Measurements from ENCODE around the gene CPAMD8. TPM values are rescaled to one million over a fixed set of nuclear protein-coding genes. Genes with fewer than 3 reads are reported as not detected.

CPAMD8 gene
- total RNA-seq, 1 experiment from 2014 or later = 3.9 TPM

DNA sequence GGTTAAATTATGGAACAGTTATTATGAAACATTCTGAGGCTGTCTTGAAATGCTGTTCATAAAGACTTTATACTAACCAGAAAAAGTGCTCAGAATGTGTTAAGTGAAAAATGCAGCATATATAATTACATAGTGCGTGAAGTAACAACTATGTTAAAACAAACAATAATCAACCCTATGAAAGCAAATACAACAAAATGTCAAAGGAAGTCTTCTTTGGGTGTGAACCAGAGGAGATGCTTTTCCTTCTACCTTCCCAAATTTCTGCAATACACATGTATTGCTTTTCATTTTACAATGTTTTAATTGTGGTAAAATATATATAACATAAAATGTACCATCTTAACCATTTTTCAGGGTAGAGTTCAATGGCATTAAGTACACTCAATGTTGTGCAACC is 92.1 kb downstream of the CPAMD8 start:
- intact Hi-C loops (cut with micrococcal nuclease) = no loop called here
- no TSS peak for BruUV-seq (replicated peaks)

DNA sequence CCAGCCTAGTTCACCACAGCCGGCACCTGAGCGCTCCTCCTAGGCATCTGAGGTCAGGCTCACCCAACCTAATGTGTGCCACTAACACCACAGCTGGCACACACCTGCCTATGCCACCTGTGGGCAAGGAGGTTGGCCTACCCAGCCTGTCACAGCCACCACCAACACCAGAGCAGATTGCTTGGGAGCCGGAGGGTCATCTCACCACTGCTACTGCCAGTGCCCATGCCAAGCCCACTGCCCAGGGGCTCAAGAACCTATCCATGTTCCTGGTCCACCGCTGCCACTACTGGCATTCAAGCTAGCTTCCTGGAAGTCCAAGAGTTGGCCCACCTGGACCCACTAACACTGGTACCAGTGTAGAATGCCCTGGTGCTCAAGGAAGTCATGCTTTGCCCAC is 95.3 kb downstream of the CPAMD8 start:
- ChIA-PET CTCF (no interaction called here), POLR2A (ENCODE audit: unreplicated experiment) (no interaction called here)
- no peaks in the 10 kb centered on the region for H3K9me2 ChIP-seq (replicated peaks; ENCODE audit: low read length)
- intact Hi-C loops (cut with micrococcal nuclease) = no loop called here
- H4K20me1 ChIP-seq (ENCODE audit: low read length) = no peaks in the 10 kb centered on the region
- H3K79me2 ChIP-seq (ENCODE audit: low read length) = no peaks in the 10 kb centered on the region
- TF ChIP-seq EZH2phosphoT487 (IDR thresholded peaks at IDR 0.05; ENCODE audit: borderline replicate concordance, low read length) = no peak
- TF ChIP-seq, protein P1, sequence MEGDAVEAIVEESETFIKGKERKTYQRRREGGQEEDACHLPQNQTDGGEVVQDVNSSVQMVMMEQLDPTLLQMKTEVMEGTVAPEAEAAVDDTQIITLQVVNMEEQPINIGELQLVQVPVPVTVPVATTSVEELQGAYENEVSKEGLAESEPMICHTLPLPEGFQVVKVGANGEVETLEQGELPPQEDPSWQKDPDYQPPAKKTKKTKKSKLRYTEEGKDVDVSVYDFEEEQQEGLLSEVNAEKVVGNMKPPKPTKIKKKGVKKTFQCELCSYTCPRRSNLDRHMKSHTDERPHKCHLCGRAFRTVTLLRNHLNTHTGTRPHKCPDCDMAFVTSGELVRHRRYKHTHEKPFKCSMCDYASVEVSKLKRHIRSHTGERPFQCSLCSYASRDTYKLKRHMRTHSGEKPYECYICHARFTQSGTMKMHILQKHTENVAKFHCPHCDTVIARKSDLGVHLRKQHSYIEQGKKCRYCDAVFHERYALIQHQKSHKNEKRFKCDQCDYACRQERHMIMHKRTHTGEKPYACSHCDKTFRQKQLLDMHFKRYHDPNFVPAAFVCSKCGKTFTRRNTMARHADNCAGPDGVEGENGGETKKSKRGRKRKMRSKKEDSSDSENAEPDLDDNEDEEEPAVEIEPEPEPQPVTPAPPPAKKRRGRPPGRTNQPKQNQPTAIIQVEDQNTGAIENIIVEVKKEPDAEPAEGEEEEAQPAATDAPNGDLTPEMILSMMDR (conservative IDR thresholded peaks at IDR 0.05; ENCODE audit: low read depth, low read length) = no peak
- TF ChIP-seq EZH2 (IDR thresholded peaks at IDR 0.05; ENCODE audit: low read length, unreplicated experiment) = no peak
- no peak overlapping the region for H3K4me2 ChIP-seq (ENCODE audit: low read length)
- H3K4me1 ChIP-seq (ENCODE audit: insufficient read depth, low read length) = no peaks in the 10 kb centered on the region
- no peaks in the 10 kb centered on the region for H3F3A ChIP-seq (ENCODE audit: low read length, unreplicated experiment)
- H2AFZ ChIP-seq (ENCODE audit: low read length) = no peak overlapping the region
- DNase-seq (no peak), ATAC-seq (no peak)
- H3K9ac ChIP-seq (ENCODE audit: low read length) = no peak overlapping the region
- no peak overlapping the region for H3K4me3 ChIP-seq (ENCODE audit: low read length)
- H3K27me3 ChIP-seq (ENCODE audit: low read length) = 0 out of 2 replicates have a peak, but pooled peaks cover 3% of the 10 kb centered on the region
- H3K27ac ChIP-seq (ENCODE audit: low read length) = no peak overlapping the region
- peaks cover 8% of the 10 kb centered on the region for H3K9me3 ChIP-seq (ENCODE audit: low read length)
- BruUV-seq (replicated peaks) = no TSS peak
- H3K36me3 ChIP-seq (ENCODE audit: low read depth, low read length) = no peaks in the 10 kb centered on the region

More for the DNA sequence above, 92.1 kb downstream of the CPAMD8 start:
- H3K4me1 ChIP-seq (ENCODE audit: insufficient read depth, low read length) = no peaks in the 10 kb centered on the region
- ChIA-PET CTCF (no interaction called here), POLR2A (ENCODE audit: unreplicated experiment) (no interaction called here)
- ATAC-seq = no peak
- H4K20me1 ChIP-seq (ENCODE audit: low read length) = no peaks in the 10 kb centered on the region
- H3K79me2 ChIP-seq (ENCODE audit: low read length) = no peaks in the 10 kb centered on the region
- H3K27ac ChIP-seq (ENCODE audit: low read length) = no peak overlapping the region
- H3K9me2 ChIP-seq (replicated peaks; ENCODE audit: low read length) = no peaks in the 10 kb centered on the region
- H3K36me3 ChIP-seq (ENCODE audit: low read depth, low read length) = no peaks in the 10 kb centered on the region
- TF ChIP-seq EZH2 (IDR thresholded peaks at IDR 0.05; ENCODE audit: low read length, unreplicated experiment) (no peak), EZH2phosphoT487 (IDR thresholded peaks at IDR 0.05; ENCODE audit: borderline replicate concordance, low read length) (no peak)
- TF ChIP-seq, protein P1 (conservative IDR thresholded peaks at IDR 0.05; ENCODE audit: low read depth, low read length) = no peak
- H3K9ac ChIP-seq (ENCODE audit: low read length) = no peak overlapping the region
- no peaks in the 10 kb centered on the region for H3F3A ChIP-seq (ENCODE audit: low read length, unreplicated experiment)
- H3K27me3 ChIP-seq (ENCODE audit: low read length) = 0 out of 2 replicates have a peak, but pooled peaks cover 3% of the 10 kb centered on the region
- no peak overlapping the region for H3K4me3 ChIP-seq (ENCODE audit: low read length)
- peaks cover 6% of the 10 kb centered on the region for H3K9me3 ChIP-seq (ENCODE audit: low read length)
- DNase-seq = no peak
- H3K4me2 ChIP-seq (ENCODE audit: low read length) = no peak overlapping the region
- no peak overlapping the region for H2AFZ ChIP-seq (ENCODE audit: low read length)

GRCh38 chr19:16930753-16931152 is 95.9 kb downstream of the CPAMD8 start:
- no peak for TF ChIP-seq EZH2phosphoT487 (IDR thresholded peaks at IDR 0.05; ENCODE audit: borderline replicate concordance, low read length)
- TF ChIP-seq, protein P1 (conservative IDR thresholded peaks at IDR 0.05; ENCODE audit: low read depth, low read length) = no peak
- no peak for TF ChIP-seq EZH2 (IDR thresholded peaks at IDR 0.05; ENCODE audit: low read length, unreplicated experiment)
- H3K9me3 ChIP-seq (ENCODE audit: low read length) = peaks cover 8% of the 10 kb centered on the region
- 0 out of 2 replicates have a peak, but pooled peaks cover 3% of the 10 kb centered on the region for H3K27me3 ChIP-seq (ENCODE audit: low read length)
- H3K27ac ChIP-seq (ENCODE audit: low read length) = no peak overlapping the region
- no peaks in the 10 kb centered on the region for H3K79me2 ChIP-seq (ENCODE audit: low read length)
- intact Hi-C loops (cut with micrococcal nuclease) = no loop called here
- H3K4me1 ChIP-seq (ENCODE audit: insufficient read depth, low read length) = no peaks in the 10 kb centered on the region
- no peaks in the 10 kb centered on the region for H3F3A ChIP-seq (ENCODE audit: low read length, unreplicated experiment)
- no peak overlapping the region for H3K4me2 ChIP-seq (ENCODE audit: low read length)
- H4K20me1 ChIP-seq (ENCODE audit: low read length) = no peaks in the 10 kb centered on the region
- ChIA-PET POLR2A (ENCODE audit: unreplicated experiment) (no interaction called here), CTCF (no interaction called here)
- no peak overlapping the region for H3K4me3 ChIP-seq (ENCODE audit: low read length)
- no TSS peak for BruUV-seq (replicated peaks)
- no peak for DNase-seq
- no peak overlapping the region for H2AFZ ChIP-seq (ENCODE audit: low read length)
- H3K9me2 ChIP-seq (replicated peaks; ENCODE audit: low read length) = no peaks in the 10 kb centered on the region
- H3K9ac ChIP-seq (ENCODE audit: low read length) = no peak overlapping the region
- no peak for ATAC-seq
- no peaks in the 10 kb centered on the region for H3K36me3 ChIP-seq (ENCODE audit: low read depth, low read length)

All from PC-3 (cell line).